ENCODE measurements around the gene TTLL10. TPM values are rescaled to one million over a fixed set of nuclear protein-coding genes. Genes with fewer than 3 reads are reported as not detected.

The TTLL10 gene
- total RNA-seq, 4 donors from 2014 or later, result 0.40 to 0.48 TPM; not detected in 2

GRCh38 chr1:1127551-1128451, 45.9 kb upstream of the TTLL10 start:
- peaks cover 7 to 57% (median 31%) of the 10 kb centered on the region in 4 donors for H3K4me1 ChIP-seq
- intact Hi-C loops (cut with DNase I; ENCODE audit: low total_unique reads) (no loop called here), in situ Hi-C loops (cut with MboI; ENCODE audit: low pct_ligation_motif_present in 1 of 4, low pct_unique_long_range_greater_than_20kb in 1 of 4, low sequenced_read_pairs in 3 of 4) (no loop called here)
- DNase-seq, result peak; percentile 32
- 59% methylated on average over 42 of the region's 45 CpGs; no CpG with 5 or more reads in 1 of the 2 donors for WGBS, 2 donors (ENCODE audit: low coverage in 1 of 2)
- TF ChIP-seq POLR2AphosphoS5 (IDR thresholded peaks at IDR 0.05) (no peak), CTCF (IDR thresholded peaks at IDR 0.05) (no peak), EP300 (IDR thresholded peaks at IDR 0.05; ENCODE audit: low read depth) (no peak), POLR2A (IDR thresholded peaks at IDR 0.05) (no peak)
- H3K27me3 ChIP-seq, result no peaks in the 10 kb centered on the region
- H3K27ac ChIP-seq, result peak overlapping the region; percentile 88 to 93 (median 92)
- H3K9me3 ChIP-seq, result no peaks in the 10 kb centered on the region
- peak overlapping the region in 3 of 4 donors; percentile 37 to 46 (median 43) for H3K4me3 ChIP-seq
- no peaks in the 10 kb centered on the region for H3K36me3 ChIP-seq

- no peaks in the 10 kb centered on the region for H3K36me3 ChIP-seq
- H3K4me1 ChIP-seq, result peaks cover under 1 to 57% (median 25%) of the 10 kb centered on the region in 4 donors
- H3K27me3 ChIP-seq, result no peaks in the 10 kb centered on the region
- H3K9me3 ChIP-seq, result no peaks in the 10 kb centered on the region
- H3K27ac ChIP-seq, result peak overlapping the region; percentile 88 to 93 (median 92)
- TF ChIP-seq EP300 (IDR thresholded peaks at IDR 0.05; ENCODE audit: low read depth) (no peak), POLR2A (IDR thresholded peaks at IDR 0.05) (peak; percentile 77), POLR2AphosphoS5 (IDR thresholded peaks at IDR 0.05) (peak in 2 of 3 donors; percentile 42 to 69)
- in situ Hi-C loops (cut with MboI; ENCODE audit: low pct_ligation_motif_present in 1 of 4, low pct_unique_long_range_greater_than_20kb in 1 of 4, low sequenced_read_pairs in 3 of 4) (no loop called here), intact Hi-C loops (cut with DNase I; ENCODE audit: low total_unique reads) (no loop called here)
- peak overlapping the region; percentile 4 to 46 (median 40) for H3K4me3 ChIP-seq
- WGBS, 2 donors (ENCODE audit: low coverage in 1 of 2), result 55% methylated on average over 32 of the region's 32 CpGs; no CpG with 5 or more reads in 1 of the 2 donors
- peak; percentile 63 for DNase-seq
Observed at GRCh38 chr1:1128454-1129139, 45.1 kb upstream of the TTLL10 start.

- TF ChIP-seq CTCF (IDR thresholded peaks at IDR 0.05) (no peak), POLR2A (IDR thresholded peaks at IDR 0.05) (no peak), EP300 (IDR thresholded peaks at IDR 0.05; ENCODE audit: low read depth) (no peak), POLR2AphosphoS5 (IDR thresholded peaks at IDR 0.05) (no peak)
- intact Hi-C loops (cut with DNase I; ENCODE audit: low total_unique reads), result no loop called here
- no peaks in the 10 kb centered on the region for H3K9me3 ChIP-seq
- DNase-seq, result no peak
- H3K27ac ChIP-seq, result peak overlapping the region; percentile 88 to 93 (median 92)
- 28 to 50% methylated on average over 2 to 15 of the region's 19 CpGs for WGBS, 2 donors (ENCODE audit: low coverage in 1 of 2)
- in situ Hi-C loops (cut with MboI; ENCODE audit: low pct_ligation_motif_present in 1 of 4, low pct_unique_long_range_greater_than_20kb in 1 of 4, low sequenced_read_pairs in 3 of 4), result no loop called here
- no peaks in the 10 kb centered on the region for H3K36me3 ChIP-seq
- H3K4me1 ChIP-seq, result peaks cover 0 to 56% (median 26%) of the 10 kb centered on the region in 4 donors
- peak overlapping the region in 3 of 4 donors; percentile 37 to 46 (median 43) for H3K4me3 ChIP-seq
- no peaks in the 10 kb centered on the region for H3K27me3 ChIP-seq
Observed at GRCh38 chr1:1129381-1129821, 44.3 kb upstream of the TTLL10 start.

- Histone ChIP-seq H3K27ac (peak overlapping the region; percentile 88 to 93 (median 92)), H3K4me3 (peak overlapping the region in 3 of 4 donors; percentile 17 to 43 (median 20)), H3K4me1 (peaks cover 3 to 63% (median 34%) of the 10 kb centered on the region in 4 donors), H3K36me3 (no peaks in the 10 kb centered on the region), H3K9me3 (no peaks in the 10 kb centered on the region), H3K27me3 (no peaks in the 10 kb centered on the region)
- peak; percentile 74 for DNase-seq
- in situ Hi-C loops (cut with MboI; ENCODE audit: low pct_ligation_motif_present in 1 of 4, low pct_unique_long_range_greater_than_20kb in 1 of 4, low sequenced_read_pairs in 3 of 4) (no loop called here), intact Hi-C loops (cut with DNase I; ENCODE audit: low total_unique reads) (no loop called here)
- WGBS, 2 donors (ENCODE audit: low coverage in 1 of 2), result 48 to 65% methylated on average over 6 to 38 of the region's 43 CpGs
- TF ChIP-seq EP300 (IDR thresholded peaks at IDR 0.05; ENCODE audit: low read depth) (no peak), POLR2AphosphoS5 (IDR thresholded peaks at IDR 0.05) (peak; percentile 49 to 79 (median 72)), POLR2A (IDR thresholded peaks at IDR 0.05) (peak; percentile 73)
Observed at GRCh38 chr1:1130206-1131120, 43.2 kb upstream of the TTLL10 start.

Measured in transverse colon (tissue), 4 donors.